Erythroblast (primary cell): Measurements from ENCODE around the gene CCDC88B.

Source experiments
- DNase-seq, 2 experiments: peaks; one replicate each; lab custom pipeline; 2025; lab: John Stamatoyannopoulos, UW
- GATA1 ChIP-seq: IDR thresholded peaks from 2 replicates; pipeline ENCODE4 v1.6.1; 2011; ENCODE audit warnings: low read depth, mild to moderate bottlenecking, control low read depth, low read length, moderate library complexity
- POLR2A ChIP-seq: IDR thresholded peaks from 2 replicates; pipeline ENCODE4 v1.6.1; 2011; ENCODE audit warnings: mild to moderate bottlenecking, low read length

Gene CCDC88B

DNA sequence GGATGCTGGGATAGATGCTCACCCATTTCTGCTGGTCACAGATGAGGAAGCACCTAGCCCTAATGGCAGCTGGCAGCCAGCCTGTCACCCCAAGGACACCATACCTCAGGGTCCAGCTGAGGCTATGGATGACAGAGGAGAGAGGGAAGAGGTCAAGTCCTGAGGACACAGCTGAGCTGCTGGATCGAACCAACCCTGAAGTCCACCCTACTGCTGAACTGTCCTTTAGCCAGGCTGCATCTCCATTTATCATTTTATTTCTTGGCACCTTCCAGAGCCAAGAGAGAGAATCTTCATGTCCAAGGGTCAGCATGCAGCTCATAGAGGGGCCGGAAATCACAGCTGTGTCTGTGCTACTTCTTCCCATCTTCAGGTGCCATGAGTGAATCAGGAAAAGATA, 49.8 kb downstream of the CCDC88B start:
- TF ChIP-seq GATA1 (no peak), POLR2A (no peak)
- DNase-seq: no peak

GRCh38 chr11:64390558-64390957, 50.6 kb downstream of the CCDC88B start:
- no peak for TF ChIP-seq GATA1
- TF ChIP-seq POLR2A: no peak
- DNase-seq: no peak

DNA sequence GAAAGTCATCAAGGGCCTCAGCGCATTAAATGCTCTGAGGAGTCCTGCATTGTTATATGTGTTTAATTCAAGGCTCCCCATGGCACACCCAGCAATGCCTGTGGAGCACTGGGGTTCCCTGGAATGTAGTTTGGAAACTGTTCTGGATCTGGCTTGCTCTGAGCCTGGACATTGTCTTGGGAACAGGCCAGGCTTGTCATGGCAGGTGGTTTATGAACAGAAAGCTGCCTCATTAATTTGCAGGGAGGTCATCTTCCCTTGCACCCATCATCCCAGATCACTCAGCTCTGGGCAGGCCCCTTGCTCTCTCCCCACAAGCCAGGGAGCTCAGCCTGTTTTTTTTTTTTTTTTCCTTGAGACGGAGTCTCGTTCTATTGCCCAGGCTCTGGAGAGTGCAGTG, 51.8 kb downstream of the CCDC88B start:
- TF ChIP-seq POLR2A (no peak), GATA1 (no peak)
- DNase-seq: no peak

GRCh38 chr11:64395545-64396078, 55.6 kb downstream of the CCDC88B start:
- no peak for TF ChIP-seq POLR2A
- no peak for TF ChIP-seq GATA1
- DNase-seq: no peak

DNA sequence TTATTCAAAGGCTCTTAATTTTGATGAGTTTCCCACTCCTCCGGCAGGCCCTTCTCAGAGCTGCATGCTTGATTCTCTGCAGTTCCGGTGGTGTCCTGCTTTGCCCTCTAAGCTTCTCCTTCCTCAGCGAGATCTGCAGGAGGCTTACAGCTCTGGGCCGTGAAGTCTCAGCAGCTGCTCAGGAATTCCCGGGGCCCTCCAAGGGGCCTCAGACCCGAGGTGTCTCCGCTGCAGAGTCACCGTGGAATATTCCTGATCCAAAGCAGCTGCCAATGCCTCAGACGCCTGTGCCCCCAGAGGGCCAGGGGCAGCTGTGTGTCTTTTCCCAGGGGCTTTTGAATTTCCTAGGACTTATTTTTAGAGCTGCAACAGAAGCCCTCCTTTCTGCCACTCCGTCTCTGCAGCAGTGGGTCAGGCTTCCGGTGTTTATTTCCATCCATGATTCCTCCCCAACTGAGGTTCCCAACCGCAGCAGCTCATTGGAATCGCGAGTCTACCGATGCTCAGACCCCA, 56.1 kb downstream of the CCDC88B start:
- DNase-seq: no peak
- TF ChIP-seq POLR2A: no peak
- no peak for TF ChIP-seq GATA1

DNA sequence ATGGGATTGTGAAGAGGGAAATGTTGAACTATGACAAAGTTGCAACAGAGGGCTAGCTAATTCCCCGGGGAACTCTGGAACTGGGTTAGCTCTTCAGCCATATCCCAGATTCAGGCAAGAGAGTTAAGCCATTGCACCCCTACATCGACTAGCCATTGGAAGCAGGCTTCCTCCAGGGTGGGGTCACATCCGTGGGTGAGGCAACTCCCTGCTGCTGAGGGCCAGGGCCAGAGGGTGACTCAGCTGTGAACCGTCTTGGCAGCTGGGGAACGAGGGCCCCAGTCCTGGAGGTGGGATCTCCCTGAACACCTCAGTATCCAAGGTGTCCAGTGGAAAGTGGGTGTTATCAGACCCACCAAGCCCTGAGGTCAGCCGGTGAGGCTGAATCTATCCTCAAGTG, 60.1 kb downstream of the CCDC88B start:
- no peak for TF ChIP-seq GATA1
- TF ChIP-seq POLR2A: no peak
- DNase-seq: peak; percentile 55 to 76

- no peak for TF ChIP-seq GATA1
- no peak for TF ChIP-seq POLR2A
- no peak for DNase-seq
These were observed 60.7 kb downstream of the CCDC88B start for GRCh38 chr11:64400667-64401066.

DNA sequence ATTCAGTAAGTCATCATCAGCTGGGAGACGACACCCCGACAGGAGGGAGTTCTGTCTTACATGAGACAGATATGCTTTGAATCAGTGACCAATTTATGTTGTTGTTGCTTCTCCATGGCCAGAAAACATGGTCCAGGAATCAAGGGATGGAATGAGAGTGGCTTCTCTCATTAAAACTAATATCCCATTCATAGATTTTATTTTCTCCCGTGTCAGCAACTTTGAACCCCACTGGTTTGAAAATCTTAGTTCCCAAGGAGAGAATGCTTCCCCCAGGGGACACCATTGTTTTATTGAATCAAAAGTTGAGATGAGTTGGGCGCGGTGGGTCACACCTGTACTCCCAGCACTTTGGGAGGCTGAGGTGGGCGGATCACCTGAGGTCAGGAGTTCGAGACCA, 61.8 kb downstream of the CCDC88B start:
- TF ChIP-seq POLR2A: no peak
- no peak for TF ChIP-seq GATA1
- no peak for DNase-seq

DNA sequence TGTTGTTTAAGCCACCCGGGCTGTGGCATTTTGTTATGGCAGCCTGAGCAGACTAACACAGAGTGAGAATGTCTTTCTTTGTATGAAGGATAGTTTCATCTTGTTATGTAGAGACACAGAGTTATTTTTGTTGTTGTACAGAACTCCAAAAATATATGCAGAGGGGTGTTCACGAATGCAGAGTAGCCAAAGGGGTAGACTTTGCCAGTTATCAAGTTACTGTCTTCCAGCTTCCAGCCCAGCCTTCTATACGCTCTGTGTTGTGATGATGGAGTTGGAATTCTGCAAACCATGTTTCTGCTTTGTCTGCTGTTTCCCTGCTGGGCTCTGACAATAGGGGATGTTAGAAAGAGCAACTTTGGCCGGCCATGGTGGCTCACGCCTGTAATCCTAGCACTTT, 63.1 kb downstream of the CCDC88B start:
- TF ChIP-seq POLR2A: no peak
- TF ChIP-seq GATA1: no peak
- DNase-seq: no peak

GRCh38 chr11:64406221-64406946, 66.4 kb downstream of the CCDC88B start:
- no peak for DNase-seq
- TF ChIP-seq GATA1: no peak
